Measurements from ENCODE around the gene PTPRT.

- TF ChIP-seq CTCF (IDR thresholded peaks at IDR 0.05) (no peak), POLR2A (IDR thresholded peaks at IDR 0.05) (no peak)
Measured at GRCh38 chr20:43096126-43096930, 93.4 kb downstream of the PTPRT start.

All from breast epithelium (tissue), 3 donors.